H7 (cell line): ENCODE data around the gene TSPAN18. TPM values are rescaled to one million over a fixed set of nuclear protein-coding genes. Genes with fewer than 3 reads are reported as not detected.

Experiments
- DNase-seq: peaks from one replicate; pipeline ENCODE4 v3.0.0; 2012
- H3K27me3 ChIP-seq: 2 replicates; pipeline ENCODE4 v1.6.0; 2011; ENCODE audit warnings: mild to moderate bottlenecking, low read length; ENCODE audit not compliant: control insufficient read depth, insufficient read depth
- H3K36me3 ChIP-seq: replicated peaks from 2 replicates; pipeline ENCODE4 v1.5.1; 2011; ENCODE audit warnings: low read length; ENCODE audit not compliant: control insufficient read depth, insufficient read depth
- H3K4me3 ChIP-seq: 2 replicates; pipeline ENCODE4 v1.5.1; 2011; ENCODE audit warnings: low read depth, mild to moderate bottlenecking, control low read depth, low read length, moderate library complexity; ENCODE audit not compliant: insufficient read depth
- total RNA-seq: library from RNA; depleted of rRNA; stranded (reverse); fragments of >200 nt; shearing (Covaris generic); gene quantifications from 2 replicates; pipeline ENCODE4 v1.2.3, GENCODE V29; 2014

Gene TSPAN18
- total RNA-seq, 1 experiment from 2014 or later: 25.7 TPM

DNA sequence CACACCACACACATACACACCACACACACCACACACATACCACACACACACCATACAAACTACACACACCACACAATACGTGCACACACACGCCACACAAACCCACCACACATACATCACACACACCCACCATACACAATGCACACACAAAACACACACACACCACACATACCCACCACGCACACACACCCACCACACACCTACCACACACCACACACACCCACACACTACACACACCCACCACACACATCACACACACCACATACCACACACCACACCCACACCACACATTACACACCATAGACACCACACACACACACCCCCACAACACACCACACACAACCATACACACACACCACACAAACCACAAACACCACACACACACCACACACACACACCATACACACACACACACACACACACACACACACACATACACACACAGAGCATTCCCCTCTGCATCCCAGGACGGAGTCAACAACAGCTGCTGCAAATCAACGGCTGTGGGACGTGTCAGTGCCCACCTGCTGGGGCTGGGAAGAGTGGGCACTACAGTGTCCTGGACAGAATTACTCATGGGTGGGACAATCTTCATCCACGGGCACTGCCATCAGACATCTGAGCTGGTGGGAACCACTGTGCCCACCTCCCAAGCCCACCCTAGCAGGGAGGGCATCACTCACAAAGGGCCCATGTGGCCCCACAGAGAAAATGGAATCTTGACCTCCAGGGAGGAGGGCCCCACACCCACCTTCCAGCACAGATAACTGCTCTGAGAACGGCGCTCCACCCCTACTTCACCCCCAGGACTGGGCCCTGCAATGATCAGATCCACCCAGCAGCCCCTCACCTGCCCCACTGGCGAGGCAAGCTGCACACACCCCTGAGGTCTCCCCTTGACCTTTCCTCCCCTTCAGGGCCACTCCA is 215.5 kb downstream of the TSPAN18 start:
- no peak for DNase-seq
- no peak overlapping the region for H3K4me3 ChIP-seq
- peaks cover 1% of the 10 kb centered on the region for H3K36me3 ChIP-seq
- no peaks in the 10 kb centered on the region for H3K27me3 ChIP-seq

DNA sequence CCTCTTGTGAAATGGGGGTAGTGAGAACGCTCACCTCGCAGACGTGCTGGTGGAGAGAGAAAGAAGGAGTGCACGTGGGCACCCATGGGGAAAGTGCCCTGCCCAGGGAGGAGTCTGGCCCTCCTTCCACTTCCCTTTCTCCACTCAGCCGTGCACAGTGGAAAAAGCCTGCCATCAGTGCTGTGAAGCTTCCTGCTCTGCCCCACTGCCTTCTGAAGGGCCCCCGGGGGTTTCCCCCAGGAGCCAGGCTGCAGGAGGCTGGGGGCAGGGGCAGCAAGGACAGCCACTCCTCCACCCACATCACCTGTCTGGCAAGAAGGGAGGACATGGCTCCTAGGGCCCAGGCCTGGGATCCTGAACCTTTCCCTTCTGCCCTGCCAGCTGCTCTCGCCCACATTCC is 216.4 kb downstream of the TSPAN18 start:
- peaks cover 1% of the 10 kb centered on the region for H3K36me3 ChIP-seq
- no peak overlapping the region for H3K4me3 ChIP-seq
- no peaks in the 10 kb centered on the region for H3K27me3 ChIP-seq
- no peak for DNase-seq

DNA sequence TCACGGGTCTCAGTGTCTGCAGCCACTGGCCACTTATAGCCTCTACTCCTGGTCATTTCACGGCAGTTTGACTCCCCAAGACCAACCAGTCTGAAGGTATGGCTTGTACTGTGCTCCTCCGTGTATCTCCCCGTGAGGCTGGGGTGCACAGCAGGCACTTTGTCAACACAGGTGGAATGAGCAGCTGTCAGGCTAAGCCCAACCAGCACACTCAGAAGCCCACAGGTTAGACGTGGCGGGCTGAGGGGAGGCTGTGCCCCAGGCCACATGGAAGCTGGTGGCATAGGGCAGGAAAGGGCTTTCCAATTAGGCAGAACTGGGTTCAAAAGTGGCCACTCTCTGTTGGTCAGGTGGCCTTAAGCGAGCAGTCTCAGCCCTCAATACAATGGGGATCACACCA is 216.9 kb downstream of the TSPAN18 start:
- peak; percentile 71 for DNase-seq
- Histone ChIP-seq H3K36me3 (peaks cover 1% of the 10 kb centered on the region), H3K27me3 (no peaks in the 10 kb centered on the region), H3K4me3 (no peak overlapping the region)

DNA sequence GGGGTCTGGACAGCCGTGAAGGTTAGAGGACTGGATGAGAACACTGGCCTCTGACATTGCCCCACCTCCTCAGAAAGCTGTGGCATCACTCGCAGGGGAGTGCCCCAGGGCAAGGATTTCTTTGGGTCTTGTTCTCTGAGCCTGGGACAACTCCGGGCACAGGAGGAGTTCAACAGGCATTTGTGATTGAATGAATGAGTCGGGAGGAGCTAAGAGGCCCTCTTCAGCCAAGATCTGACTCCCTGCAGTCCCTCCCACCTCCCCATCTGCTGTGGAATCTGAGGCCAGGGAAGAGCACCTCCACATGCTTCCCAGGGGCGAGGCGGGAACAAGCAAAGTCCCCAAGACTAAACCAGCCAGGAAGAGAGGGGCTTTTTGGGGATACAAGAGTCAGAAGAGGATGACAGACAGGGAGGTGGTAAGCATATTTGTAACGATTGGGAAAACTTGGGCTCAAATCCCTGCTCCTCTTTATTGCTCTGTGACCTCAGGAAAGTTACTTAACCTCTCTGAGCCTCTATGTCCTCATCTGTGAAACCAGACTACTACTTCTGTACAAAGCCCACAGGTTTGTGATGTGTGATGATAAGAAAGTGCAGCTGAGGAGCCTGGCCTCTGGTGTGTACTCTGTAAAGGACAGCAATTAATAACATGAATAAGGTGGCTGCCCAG is 217.6 kb downstream of the TSPAN18 start:
- DNase-seq: peak; percentile 77
- Histone ChIP-seq H3K27me3 (no peaks in the 10 kb centered on the region), H3K36me3 (peaks cover 1% of the 10 kb centered on the region), H3K4me3 (no peak overlapping the region)

DNA sequence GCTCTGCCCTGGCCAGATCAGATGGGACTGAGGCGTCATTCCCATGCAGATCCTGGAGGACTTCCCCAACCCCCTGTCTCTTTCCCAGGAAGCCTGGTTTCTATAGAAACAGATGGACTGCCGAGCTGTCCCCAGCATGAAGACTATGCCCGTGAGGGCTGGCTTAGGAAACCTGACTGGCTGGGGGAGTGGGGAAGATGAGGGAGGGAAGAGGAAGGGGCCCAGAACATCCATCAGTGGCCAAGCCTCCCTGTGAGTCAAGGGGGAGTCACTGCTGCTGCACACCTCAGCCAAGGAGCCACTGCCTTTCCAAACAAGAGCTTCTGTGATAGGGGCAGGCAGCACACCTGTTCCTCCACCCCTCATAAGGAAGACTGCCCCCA is 218.1 kb downstream of the TSPAN18 start:
- Histone ChIP-seq H3K4me3 (no peak overlapping the region), H3K36me3 (peaks cover 1% of the 10 kb centered on the region), H3K27me3 (no peaks in the 10 kb centered on the region)
- DNase-seq: peak; percentile 67

DNA sequence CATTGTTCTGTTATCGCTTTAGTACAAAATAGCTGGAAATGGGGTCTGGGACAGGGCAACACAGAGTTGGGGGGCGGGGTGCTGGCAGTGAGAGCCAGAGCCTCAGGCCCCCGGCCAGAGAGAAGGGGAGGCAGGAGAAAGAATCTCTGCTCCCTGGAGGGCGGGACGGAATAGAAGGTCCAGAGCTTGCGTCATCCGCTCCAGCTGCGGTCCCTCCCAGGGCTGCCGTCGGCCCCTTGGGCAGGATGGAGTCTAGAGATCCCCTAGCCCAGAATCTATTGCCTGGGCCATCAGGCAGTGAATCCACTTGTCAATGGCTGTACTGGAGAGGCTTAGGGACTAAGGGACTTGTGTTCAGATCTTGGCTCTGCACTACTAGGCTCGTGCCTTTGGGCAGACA is 218.9 kb downstream of the TSPAN18 start:
- Histone ChIP-seq H3K27me3 (no peaks in the 10 kb centered on the region), H3K36me3 (peaks cover under 1% of the 10 kb centered on the region), H3K4me3 (no peak overlapping the region)
- DNase-seq: no peak

DNA sequence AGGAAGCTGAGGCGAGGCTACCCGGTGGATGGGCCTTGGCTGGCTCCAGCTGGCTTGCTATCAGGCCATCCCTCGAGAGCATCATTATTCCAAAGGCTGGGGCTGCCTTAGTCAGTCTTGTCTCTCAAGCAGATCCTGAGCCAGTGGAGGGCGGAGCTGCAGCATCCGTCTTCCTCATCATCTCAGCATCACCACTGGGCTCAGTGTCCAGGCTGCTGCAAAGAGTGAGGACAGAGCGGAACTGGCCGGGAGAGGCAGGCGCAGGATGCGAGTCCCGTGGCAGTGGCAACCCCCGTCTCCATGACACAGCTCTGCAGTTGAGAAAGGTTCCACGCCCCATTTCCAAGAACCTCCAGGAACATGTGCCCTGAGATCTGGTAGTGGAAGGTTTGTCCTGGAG is 219.5 kb downstream of the TSPAN18 start:
- no peak for DNase-seq
- Histone ChIP-seq H3K36me3 (no peaks in the 10 kb centered on the region; the same call in 1 of the 2 replicates), H3K4me3 (no peak overlapping the region), H3K27me3 (no peaks in the 10 kb centered on the region)

DNA sequence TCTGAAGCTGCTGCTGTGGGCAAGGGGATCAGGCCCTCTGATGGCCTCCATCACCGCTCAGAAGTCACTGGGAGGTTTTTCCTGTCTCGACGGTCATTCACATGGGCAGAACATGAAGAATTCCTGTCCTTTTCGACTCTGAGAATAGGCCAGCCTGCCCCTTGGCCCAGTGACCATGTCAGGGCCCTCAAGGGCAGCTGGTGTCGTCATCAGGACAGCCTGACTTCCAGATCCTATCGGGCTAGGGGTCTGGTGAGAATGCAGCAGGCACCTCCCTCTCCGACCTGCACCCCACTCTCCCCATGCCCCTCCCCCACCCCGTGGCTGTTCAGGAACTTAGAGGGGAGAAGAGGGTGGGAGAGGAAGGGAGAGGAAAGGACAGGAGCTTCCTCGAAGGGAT is 220.4 kb downstream of the TSPAN18 start:
- DNase-seq: no peak
- Histone ChIP-seq H3K27me3 (no peaks in the 10 kb centered on the region), H3K4me3 (no peak overlapping the region), H3K36me3 (no peaks in the 10 kb centered on the region; the same call in 1 of the 2 replicates)

DNA sequence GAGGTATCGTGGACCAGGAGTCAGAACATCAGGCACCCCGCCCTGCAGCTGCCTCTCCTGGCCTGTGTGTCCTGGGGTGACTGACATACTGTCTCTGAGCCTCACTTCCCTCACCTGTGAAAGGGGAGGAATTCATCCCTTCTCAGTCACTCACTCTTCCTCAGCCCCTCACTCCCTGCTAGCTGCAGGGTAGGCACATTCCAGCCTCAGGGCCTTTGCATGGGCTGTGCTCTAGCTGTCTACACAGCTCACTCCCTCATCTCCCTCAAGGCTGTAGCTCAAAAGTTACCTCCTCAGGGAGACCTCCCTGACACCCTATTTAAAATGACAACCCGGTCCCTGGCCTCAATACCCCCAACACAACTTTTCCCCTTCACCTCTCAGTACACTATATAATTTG is 221.4 kb downstream of the TSPAN18 start:
- no peak for DNase-seq
- no peak overlapping the region for H3K4me3 ChIP-seq
- no peaks in the 10 kb centered on the region for H3K27me3 ChIP-seq
- no peaks in the 10 kb centered on the region; the same call in 1 of the 2 replicates for H3K36me3 ChIP-seq

DNA sequence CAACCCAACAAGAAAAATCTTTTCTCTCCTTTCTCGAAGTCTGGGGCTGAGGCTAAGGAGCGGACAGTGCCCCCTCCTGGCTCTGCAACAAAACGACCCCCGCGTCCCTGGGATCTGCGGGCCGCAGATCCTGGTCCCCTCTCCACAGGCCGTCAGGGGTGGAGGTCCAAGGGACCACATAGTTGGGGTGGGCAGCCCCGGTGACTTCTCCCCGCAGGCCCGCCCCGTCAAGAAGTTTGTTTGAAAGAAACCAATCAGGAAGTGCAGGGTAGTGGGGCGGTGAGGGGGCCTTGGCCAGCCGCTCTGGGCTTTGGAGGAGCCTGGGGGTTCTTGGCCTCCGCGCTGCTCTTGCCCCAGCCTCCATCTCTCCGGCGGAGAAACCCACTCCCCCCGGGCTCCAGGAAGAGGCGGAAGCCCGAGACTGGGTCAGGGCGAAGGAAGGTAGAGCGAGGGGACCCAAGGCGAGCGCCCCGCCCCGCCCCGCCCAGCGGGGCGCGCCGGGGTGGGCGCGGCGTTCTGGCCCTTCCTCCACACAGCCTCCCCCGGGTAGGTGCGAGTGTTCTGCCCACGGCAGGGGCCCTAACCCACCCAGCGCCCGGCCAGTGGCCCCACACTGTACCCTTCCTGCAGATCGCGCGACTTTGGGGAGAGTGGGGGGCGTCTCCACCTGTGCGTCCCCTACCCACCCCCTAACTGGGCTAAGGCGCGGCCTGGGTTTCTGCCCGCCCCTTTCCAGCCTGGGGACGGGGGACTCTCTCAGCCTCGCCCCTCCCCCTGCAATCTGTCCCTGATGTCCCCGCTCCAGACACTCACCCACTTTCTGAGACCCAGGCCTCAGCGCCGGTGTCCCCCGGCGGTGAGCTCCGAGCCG is 222.6 kb downstream of the TSPAN18 start:
- Histone ChIP-seq H3K27me3 (no peaks in the 10 kb centered on the region), H3K4me3 (peak overlapping the region; percentile 79), H3K36me3 (no peaks in the 10 kb centered on the region; the same call in 1 of the 2 replicates)
- peak; percentile 94 for DNase-seq

DNA sequence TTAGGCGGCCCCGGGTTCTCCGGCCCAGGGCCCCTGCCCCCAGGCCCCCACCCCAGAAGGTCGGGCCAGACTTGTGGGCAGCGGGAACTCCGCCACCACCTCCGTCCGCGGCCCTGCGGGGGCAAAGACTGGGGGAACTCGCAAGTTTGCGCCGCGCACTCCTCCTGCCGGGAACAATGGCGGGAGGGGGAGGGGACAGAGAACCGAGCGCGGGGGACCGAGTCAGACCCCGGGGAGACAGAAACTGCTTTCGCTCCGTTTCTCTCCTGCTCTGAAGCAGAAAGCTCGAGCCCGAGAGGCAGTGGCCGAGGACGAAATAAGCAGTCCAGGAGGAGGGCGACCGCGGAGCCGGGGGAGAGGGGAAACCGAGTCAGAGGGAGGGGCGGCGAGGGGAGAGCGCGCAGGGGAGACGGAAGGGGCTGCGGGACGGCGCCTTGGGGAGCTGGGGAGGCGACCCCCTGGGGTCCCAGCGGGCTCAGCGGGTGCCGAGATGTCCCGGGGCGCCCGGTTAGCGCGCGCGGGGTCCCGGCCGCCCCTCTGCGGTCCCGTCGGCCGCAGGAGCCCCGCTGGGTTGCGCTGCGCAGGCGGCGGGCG is 223.4 kb downstream of the TSPAN18 start:
- DNase-seq: peak; percentile 89
- H3K36me3 ChIP-seq: no peaks in the 10 kb centered on the region
- peak overlapping the region; percentile 79 for H3K4me3 ChIP-seq
- no peaks in the 10 kb centered on the region; the same call in 1 of the 2 replicates for H3K27me3 ChIP-seq

DNA sequence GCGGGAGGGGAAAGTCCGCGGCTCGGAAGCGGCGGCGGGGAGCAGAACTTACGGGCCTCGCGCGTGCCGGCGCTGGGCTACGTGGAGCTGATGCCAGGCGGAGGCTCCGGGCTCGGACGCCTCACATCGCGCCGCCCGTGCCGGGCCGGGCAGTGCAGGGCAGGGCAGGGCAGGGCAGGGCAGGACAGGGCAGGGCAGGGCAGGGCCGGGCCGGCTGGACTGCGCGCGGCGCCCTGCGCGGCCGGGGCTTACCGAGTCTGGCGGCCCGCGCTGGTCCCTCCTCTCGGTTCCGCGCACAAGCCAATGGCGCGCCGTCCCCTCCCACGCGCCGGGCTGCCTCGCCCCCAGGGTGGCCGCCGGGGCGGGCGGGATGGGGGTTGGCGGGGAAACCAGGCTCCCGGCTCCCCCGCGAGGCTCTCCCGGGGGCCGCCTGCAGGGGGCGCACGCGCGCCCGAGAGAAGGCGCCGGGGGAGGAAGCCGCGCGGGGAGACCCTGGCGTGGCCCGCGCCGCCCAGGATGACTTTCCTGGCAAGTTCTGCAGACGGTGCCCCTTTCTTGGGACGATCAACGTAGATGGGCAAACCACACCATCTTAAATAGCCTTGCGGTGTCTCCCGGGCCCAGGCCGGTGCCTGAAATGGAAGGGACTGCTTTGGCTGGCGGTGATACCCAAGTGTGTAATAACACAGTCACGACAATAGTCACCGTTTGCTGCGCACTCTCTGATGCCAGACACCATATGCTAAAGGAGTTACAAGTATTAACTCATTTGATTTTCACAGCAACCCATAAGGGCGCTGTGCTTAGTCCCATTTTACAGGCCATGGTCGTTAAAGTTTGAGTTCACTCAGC is 224.1 kb downstream of the TSPAN18 start, which contains the start of gene TP53I11:
TP53I11 (minus strand) TSS at position 259 of the 852 bp plus-strand sequence. CDS start 12,548 bp downstream, outside the sequence.
- Histone ChIP-seq H3K36me3 (no peaks in the 10 kb centered on the region), H3K27me3 (no peaks in the 10 kb centered on the region; the same call in 1 of the 2 replicates), H3K4me3 (peak within 1 kb of the TSS; percentile 79)
- DNase-seq: peak; percentile 92

DNA sequence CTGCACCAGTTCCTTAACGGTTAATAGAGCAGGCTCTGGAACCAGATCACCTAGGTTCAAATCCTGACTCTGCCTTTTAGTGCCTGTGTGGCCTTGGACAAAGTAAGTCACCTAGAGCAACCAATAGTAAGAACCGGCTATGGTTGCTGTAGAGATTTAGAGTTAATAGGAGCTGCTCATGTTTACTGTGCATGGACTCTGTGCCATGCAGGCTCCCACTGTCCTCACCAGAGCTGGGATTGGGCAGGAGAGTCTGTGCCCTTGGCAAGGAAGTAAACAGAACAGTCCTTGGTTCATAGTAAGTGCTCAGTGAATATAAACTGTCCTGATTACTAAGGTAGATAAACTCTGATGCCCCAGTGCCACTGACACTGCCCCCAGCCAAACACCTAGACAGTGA is 225.3 kb downstream of the TSPAN18 start:
- H3K27me3 ChIP-seq: no peaks in the 10 kb centered on the region; the same call in 1 of the 2 replicates
- DNase-seq: no peak
- no peaks in the 10 kb centered on the region for H3K36me3 ChIP-seq
- no peak overlapping the region for H3K4me3 ChIP-seq
